WI38 (cell line): Measurements from ENCODE around the gene WNT7A.

Experiments
- H3K4me3 ChIP-seq: 2 replicates; pipeline ENCODE4 v1.5.1; 2011; ENCODE audit warnings: low read depth, mild to moderate bottlenecking, control low read depth, low read length
- TF ChIP-seq, protein P1 (sequence below): IDR thresholded peaks from 2 replicates; pipeline ENCODE4 v1.5.1; 2012; ENCODE audit warnings: low read depth, mild to moderate bottlenecking, control low read depth, low read length

Gene WNT7A

DNA sequence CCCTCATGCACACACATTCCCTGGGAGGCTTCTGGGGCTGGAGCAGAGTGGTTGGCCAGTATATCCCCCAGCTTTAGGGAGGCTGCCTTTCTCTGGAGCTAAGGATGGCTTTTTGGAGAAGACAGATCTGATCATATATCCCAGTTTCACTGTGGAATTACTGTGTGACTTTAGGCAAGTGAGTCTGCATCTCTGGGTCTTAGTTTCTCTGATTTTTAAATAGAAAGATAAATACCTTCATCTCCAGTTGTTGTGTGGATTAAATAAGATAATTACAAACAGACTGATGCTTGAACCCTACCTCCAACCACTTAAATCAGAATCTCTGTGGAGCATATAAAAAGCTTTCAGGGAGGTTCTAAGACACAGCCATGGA lies 11.1 kb upstream of the WNT7A start:
- no peak overlapping the region for H3K4me3 ChIP-seq
- TF ChIP-seq, protein P1, sequence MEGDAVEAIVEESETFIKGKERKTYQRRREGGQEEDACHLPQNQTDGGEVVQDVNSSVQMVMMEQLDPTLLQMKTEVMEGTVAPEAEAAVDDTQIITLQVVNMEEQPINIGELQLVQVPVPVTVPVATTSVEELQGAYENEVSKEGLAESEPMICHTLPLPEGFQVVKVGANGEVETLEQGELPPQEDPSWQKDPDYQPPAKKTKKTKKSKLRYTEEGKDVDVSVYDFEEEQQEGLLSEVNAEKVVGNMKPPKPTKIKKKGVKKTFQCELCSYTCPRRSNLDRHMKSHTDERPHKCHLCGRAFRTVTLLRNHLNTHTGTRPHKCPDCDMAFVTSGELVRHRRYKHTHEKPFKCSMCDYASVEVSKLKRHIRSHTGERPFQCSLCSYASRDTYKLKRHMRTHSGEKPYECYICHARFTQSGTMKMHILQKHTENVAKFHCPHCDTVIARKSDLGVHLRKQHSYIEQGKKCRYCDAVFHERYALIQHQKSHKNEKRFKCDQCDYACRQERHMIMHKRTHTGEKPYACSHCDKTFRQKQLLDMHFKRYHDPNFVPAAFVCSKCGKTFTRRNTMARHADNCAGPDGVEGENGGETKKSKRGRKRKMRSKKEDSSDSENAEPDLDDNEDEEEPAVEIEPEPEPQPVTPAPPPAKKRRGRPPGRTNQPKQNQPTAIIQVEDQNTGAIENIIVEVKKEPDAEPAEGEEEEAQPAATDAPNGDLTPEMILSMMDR, result no peak

DNA sequence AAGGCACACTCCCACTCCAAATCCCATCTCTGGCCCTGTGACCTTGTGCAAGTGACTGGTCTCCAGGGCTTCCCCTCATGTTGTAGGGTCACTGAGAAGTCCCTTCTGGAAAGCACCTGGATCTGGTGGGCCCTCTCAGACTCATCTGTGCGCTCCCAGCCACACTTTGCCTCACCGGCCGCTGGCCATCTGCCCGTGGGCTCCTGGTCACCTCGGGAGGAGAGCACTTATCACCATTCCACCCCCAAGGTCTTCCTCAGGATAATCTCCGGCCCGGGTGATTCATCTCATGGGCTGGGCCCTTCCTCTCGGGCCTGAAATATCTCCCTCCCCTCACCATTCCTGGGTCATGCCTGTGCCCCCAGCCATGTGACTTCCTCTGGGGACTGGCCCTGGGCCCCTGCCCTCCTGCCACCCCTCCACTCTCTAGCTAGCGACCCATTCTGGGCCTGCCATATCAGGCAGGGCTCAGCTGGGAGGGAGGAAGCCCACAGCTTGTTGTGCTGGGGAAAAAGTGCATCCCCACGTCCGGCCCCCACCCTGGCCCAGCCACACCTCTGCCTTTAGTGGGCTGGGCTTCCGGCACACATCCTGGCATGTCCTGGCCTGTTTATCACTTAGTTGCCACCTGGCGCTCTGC lies 10.6 kb upstream of the WNT7A start:
- TF ChIP-seq, protein P1, result no peak
- no peak overlapping the region for H3K4me3 ChIP-seq

- no peak overlapping the region for H3K4me3 ChIP-seq
Observed at GRCh38 chr3:13888576-13888975, 8.7 kb upstream of the WNT7A start.

DNA sequence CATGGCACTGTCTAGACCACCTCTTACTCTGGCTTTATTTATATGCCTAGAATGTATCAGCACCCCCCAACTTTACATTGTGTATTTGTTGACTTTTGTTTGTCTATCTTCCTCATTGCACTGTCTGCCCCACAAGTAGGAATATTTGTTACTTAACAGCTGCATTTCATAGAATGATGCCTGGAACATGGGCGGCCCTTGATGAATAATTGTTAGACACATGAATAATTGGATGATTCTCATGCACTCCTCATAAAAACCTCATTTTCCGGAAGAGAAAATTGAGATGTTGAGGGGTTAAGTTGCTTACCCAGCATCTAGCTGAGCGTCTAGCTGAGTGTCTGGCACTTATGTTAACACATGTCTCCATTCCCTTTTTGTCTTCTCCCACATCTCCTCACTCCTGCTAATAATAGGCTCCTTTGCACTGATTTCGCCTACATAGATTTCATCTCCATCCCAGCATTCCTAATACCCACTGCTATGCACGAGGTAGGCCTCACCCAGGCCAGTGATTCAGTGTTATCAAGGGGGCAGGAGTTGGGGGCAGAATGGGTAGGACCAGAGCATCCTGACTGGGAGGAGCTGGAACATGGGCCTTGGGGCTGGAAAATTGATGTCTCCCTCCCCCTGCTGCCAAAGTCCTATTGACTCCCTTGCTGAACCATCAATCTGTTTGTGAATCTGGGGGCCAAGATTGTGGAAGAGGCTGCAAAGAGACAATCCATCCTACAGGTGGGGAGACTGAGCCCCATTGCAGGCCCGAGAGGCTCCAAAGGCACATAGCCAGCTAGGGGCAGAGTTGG lies 7.8 kb upstream of the WNT7A start:
- no peak overlapping the region for H3K4me3 ChIP-seq
- TF ChIP-seq, protein P1, result no peak

More at GRCh38 chr3:13888576-13888975, 8.7 kb upstream of the WNT7A start:
- TF ChIP-seq, protein P1, result no peak

DNA sequence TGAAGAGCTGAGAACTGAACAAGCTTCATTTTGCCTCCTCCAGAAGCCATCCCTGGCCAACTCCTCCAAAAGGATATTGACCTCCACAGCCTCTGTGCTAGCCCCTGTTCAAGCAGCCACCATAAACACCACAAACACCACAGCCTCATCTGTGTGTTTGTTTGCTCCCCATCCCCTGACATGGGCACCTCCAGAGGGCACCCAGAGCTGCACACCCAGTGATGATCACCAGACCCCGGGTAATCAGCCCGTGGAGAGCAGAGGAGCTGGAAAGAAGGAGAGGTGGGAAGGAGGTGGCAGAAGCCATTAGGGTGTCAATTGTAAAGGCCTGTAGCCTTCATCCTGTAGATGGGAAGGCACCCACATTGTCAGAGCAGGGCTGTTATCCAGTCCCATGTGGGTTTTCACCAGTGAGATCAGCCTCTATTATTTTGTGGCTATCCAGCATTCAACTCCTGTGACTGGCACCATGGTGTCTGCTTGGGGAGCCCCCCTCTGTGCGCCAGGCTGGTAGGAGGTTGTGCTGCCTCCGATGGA lies 6.8 kb upstream of the WNT7A start:
- TF ChIP-seq, protein P1, result no peak
- H3K4me3 ChIP-seq, result no peak overlapping the region

DNA sequence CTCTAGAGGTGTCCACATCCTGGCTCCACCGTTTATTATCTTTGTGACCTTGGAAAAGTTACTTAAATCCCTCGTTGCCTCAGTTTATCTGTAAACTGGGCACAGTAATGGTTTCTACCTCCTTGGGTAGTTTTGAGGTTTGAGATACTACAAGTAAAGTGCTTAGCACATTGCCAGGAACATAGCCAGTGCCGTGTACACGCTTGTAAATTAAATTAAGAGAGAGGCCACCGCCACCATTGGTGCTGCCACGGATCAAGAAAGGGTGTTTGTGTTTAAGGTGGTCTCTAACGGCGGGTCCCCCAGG lies 5.8 kb upstream of the WNT7A start:
- TF ChIP-seq, protein P1, result no peak
- no peak overlapping the region for H3K4me3 ChIP-seq
